H9 (cell line): Measurements from ENCODE around the gene DPF3. TPM values are rescaled to one million over a fixed set of nuclear protein-coding genes. Genes with fewer than 3 reads are reported as not detected.

ENCODE experiments used
- DNase-seq: peaks from one replicate; pipeline ENCODE4 v3.0.0-alpha.2; 2017
- H2AFZ ChIP-seq: one replicate; pipeline ENCODE4 v1.6.1; 2013; ENCODE audit warnings: mild to moderate bottlenecking, low read length, control low read depth, moderate library complexity
- H2AK5ac ChIP-seq: 2 replicates; pipeline ENCODE4 v1.6.1; 2013; ENCODE audit warnings: low read length, control low read depth, mixed read lengths; ENCODE audit not compliant: insufficient read length
- H2BK120ac ChIP-seq: one replicate; pipeline ENCODE4 v1.6.1; 2013; ENCODE audit warnings: low read depth, mild to moderate bottlenecking, low read length, control low read depth, inconsistent platforms; ENCODE audit not compliant: poor library complexity, severe bottlenecking
- H2BK12ac ChIP-seq: 2 replicates; pipeline ENCODE4 v1.6.1; 2013; ENCODE audit warnings: low read length, control low read depth, mixed read lengths, low read depth; ENCODE audit not compliant: insufficient read length
- H2BK15ac ChIP-seq: 2 replicates; pipeline ENCODE4 v1.6.1; 2013; ENCODE audit warnings: low read depth, low read length, control low read depth
- H2BK20ac ChIP-seq: one replicate; pipeline ENCODE4 v1.6.1; 2013; ENCODE audit warnings: low read depth, mild to moderate bottlenecking, low read length, control low read depth, inconsistent platforms; ENCODE audit not compliant: poor library complexity, severe bottlenecking
- H2BK5ac ChIP-seq: 2 replicates; pipeline ENCODE4 v1.6.1; 2013; ENCODE audit warnings: low read length, control low read depth, mixed read lengths; ENCODE audit not compliant: insufficient read length
- H3K14ac ChIP-seq: 2 replicates; pipeline ENCODE4 v1.6.1; 2013; ENCODE audit warnings: low read length, control low read depth; ENCODE audit not compliant: insufficient read depth
- H3K18ac ChIP-seq: 2 replicates; pipeline ENCODE4 v1.6.1; 2013; ENCODE audit warnings: low read depth, mild to moderate bottlenecking, mixed read lengths, low read length, control low read depth; ENCODE audit not compliant: insufficient read length
- H3K23ac ChIP-seq: 2 replicates; pipeline ENCODE4 v1.6.1; 2013; ENCODE audit warnings: low read length, control low read depth, mixed read lengths, low read depth; ENCODE audit not compliant: insufficient read length
- H3K23me2 ChIP-seq: 2 replicates; pipeline ENCODE4 v1.6.1; 2013; ENCODE audit warnings: low read depth, mild to moderate bottlenecking, mixed read lengths, low read length, control low read depth; ENCODE audit not compliant: insufficient read length, poor library complexity, severe bottlenecking
- H3K27ac ChIP-seq: 2 replicates; pipeline ENCODE4 v1.5.1; 2013; ENCODE audit warnings: low read length, control low read depth, mixed read lengths, low read depth; ENCODE audit not compliant: insufficient read length
- H3K27me3 ChIP-seq: 2 replicates; pipeline ENCODE4 v1.6.1; 2013; ENCODE audit warnings: low read length, control low read depth, inconsistent platforms; ENCODE audit not compliant: insufficient read depth
- H3K4ac ChIP-seq: 2 replicates; pipeline ENCODE4 v1.6.1; 2013; ENCODE audit warnings: low read depth, mild to moderate bottlenecking, control low read depth, inconsistent platforms, low read length, moderate library complexity
- H3K4me1 ChIP-seq: 2 replicates; pipeline ENCODE4 v1.6.1; 2013; ENCODE audit warnings: low read length, control low read depth, inconsistent platforms; ENCODE audit not compliant: insufficient read depth
- H3K4me2 ChIP-seq: 2 replicates; pipeline ENCODE4 v1.6.1; 2013; ENCODE audit warnings: low read length, control low read depth, mixed read lengths; ENCODE audit not compliant: insufficient read length, insufficient read depth
- H3K56ac ChIP-seq: 2 replicates; pipeline ENCODE4 v1.6.1; 2013; ENCODE audit warnings: low read depth, mild to moderate bottlenecking, mixed read lengths, low read length, control low read depth; ENCODE audit not compliant: insufficient read length
- H3K79me1 ChIP-seq: 2 replicates; pipeline ENCODE4 v1.6.1; 2013; ENCODE audit warnings: low read depth, mild to moderate bottlenecking, moderate library complexity, low read length, control low read depth, inconsistent platforms; ENCODE audit not compliant: insufficient read depth, poor library complexity, severe bottlenecking
- H3K79me2 ChIP-seq: 2 replicates; pipeline ENCODE4 v1.6.1; 2013; ENCODE audit warnings: low read length, control low read depth, inconsistent platforms; ENCODE audit not compliant: insufficient read depth
- H3K9ac ChIP-seq: 2 replicates; pipeline ENCODE4 v1.6.1; 2013; ENCODE audit warnings: low read length, control low read depth, mixed read lengths; ENCODE audit not compliant: insufficient read length; ENCODE audit errors: extremely low read depth
- H3K9me3 ChIP-seq: one replicate; pipeline ENCODE4 v1.6.1; 2013; ENCODE audit warnings: low read depth, low read length, inconsistent platforms; ENCODE audit not compliant: control insufficient read depth
- H3T11ph ChIP-seq: one replicate; pipeline ENCODE4 v1.6.1; 2013; ENCODE audit warnings: mild to moderate bottlenecking, low read length, control low read depth, inconsistent platforms
- H4K20me1 ChIP-seq: one replicate; pipeline ENCODE4 v1.6.1; 2013; ENCODE audit not compliant: control insufficient read depth, insufficient read length, insufficient read depth
- H4K5ac ChIP-seq: 2 replicates; pipeline ENCODE4 v1.6.1; 2013; ENCODE audit warnings: low read depth, mild to moderate bottlenecking, mixed read lengths, low read length, control low read depth; ENCODE audit not compliant: insufficient read length
- H4K8ac ChIP-seq: replicated peaks from 2 replicates; pipeline ENCODE4 v1.6.1; 2013; ENCODE audit warnings: low read length, control low read depth, mixed read lengths, low read depth; ENCODE audit not compliant: insufficient read length
- H4K91ac ChIP-seq: 2 replicates; pipeline ENCODE4 v1.6.1; 2013; ENCODE audit warnings: low read depth, mild to moderate bottlenecking, moderate library complexity, mixed read lengths, low read length, control low read depth; ENCODE audit not compliant: insufficient read length
- H3K27ac Mint-ChIP-seq, 3 experiments: 2 replicates in 2 of 3; 3 replicates in 1 of 3; pipeline ENCODE4 v1.8.0; 2020 to 2021; ENCODE audit warnings: mixed read lengths in 3 of 3, mild to moderate bottlenecking in 1 of 3, moderate library complexity in 1 of 3
- H3K27me3 Mint-ChIP-seq: 2 replicates; pipeline ENCODE4 v1.8.0; 2021; ENCODE audit warnings: low read depth, mild to moderate bottlenecking, moderate library complexity, mixed read lengths
- H3K36me3 Mint-ChIP-seq, 3 experiments: 2 replicates in 2 of 3; 3 replicates in 1 of 3; pipeline ENCODE4 v1.8.0; 2020 to 2021; ENCODE audit warnings: low read depth in 3 of 3, mixed read lengths in 3 of 3; ENCODE audit not compliant: insufficient read depth in 1 of 3
- H3K4me1 Mint-ChIP-seq, 2 experiments: 2 replicates each; pipeline ENCODE4 v1.8.0; 2020; ENCODE audit warnings: mixed read lengths in 2 of 2
- H3K4me3 Mint-ChIP-seq, 2 experiments: 2 replicates in 1 of 2; 3 replicates in 1 of 2; pipeline ENCODE4 v1.8.0; 2020 to 2021; ENCODE audit warnings: mild to moderate bottlenecking in 2 of 2, mixed read lengths in 2 of 2, moderate library complexity in 1 of 2
- H3K9me3 Mint-ChIP-seq, 2 experiments: 2 replicates in 1 of 2; 3 replicates in 1 of 2; pipeline ENCODE4 v1.8.0; 2020; ENCODE audit warnings: mild to moderate bottlenecking in 2 of 2, mixed read lengths in 2 of 2, moderate library complexity in 1 of 2
- total RNA-seq: library from RNA; stranded (reverse); gene quantifications from 2 replicates; pipeline ENCODE4 v1.2.1, GENCODE V29; 2021
- TF ChIP-seq, protein P1 (sequence below): fragments of 200-600 bp; sonication (generic); conservative IDR thresholded peaks from 3 replicates; pipeline ENCODE4 v1.8.0; 2021; ENCODE audit warnings: antibody characterized with exemption, mild to moderate bottlenecking

DPF3 gene
- total RNA-seq, 1 experiment from 2014 or later, result not detected

DNA sequence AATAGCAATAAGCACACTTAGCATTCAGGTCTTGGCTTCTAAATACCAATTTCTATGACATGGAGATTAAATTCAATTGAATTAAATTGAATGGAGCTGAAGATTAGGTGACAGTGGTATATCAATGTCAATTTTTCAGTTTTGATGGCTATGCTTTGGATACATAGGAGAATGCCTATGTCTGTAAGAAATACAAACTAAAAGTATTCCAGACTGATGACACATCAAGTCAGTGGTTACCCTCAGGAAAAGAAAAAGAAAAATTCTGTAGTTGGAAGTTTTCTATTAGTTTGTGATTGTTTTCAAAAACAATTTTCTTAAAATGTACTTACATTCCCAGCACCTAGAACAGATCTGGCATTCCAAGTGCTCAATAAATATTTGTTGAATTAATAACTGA, 27.5 kb upstream of the DPF3 start:
- H3K27ac ChIP-seq, result no peak overlapping the region
- H3K4me2 ChIP-seq, result no peak overlapping the region

More for the DNA sequence above, 27.5 kb upstream of the DPF3 start:
- Histone ChIP-seq H3K56ac (no peak overlapping the region), H3K4me1 (no peaks in the 10 kb centered on the region), H4K5ac (no peak overlapping the region), H3K9ac (no peak overlapping the region), H3K79me2 (no peaks in the 10 kb centered on the region), H3K4ac (no peak overlapping the region), H2BK5ac (no peak overlapping the region), H2BK15ac (no peak overlapping the region), H3K14ac (no peak overlapping the region), H4K8ac (no peak overlapping the region), H3T11ph (no peak overlapping the region), H4K20me1 (no peaks in the 10 kb centered on the region), H3K18ac (no peak overlapping the region), H3K79me1 (no peaks in the 10 kb centered on the region), H3K27me3 (no peaks in the 10 kb centered on the region), H3K9me3 (no peaks in the 10 kb centered on the region), H2AK5ac (no peak overlapping the region), H3K23me2 (no peaks in the 10 kb centered on the region), H4K91ac (no peak overlapping the region), H2BK120ac (no peak overlapping the region), H2AFZ (no peak overlapping the region), H2BK12ac (no peak overlapping the region), H2BK20ac (no peak overlapping the region), H3K23ac (no peak overlapping the region)
- H3K27ac Mint-ChIP-seq, result no peak overlapping the region
- H3K9me3 Mint-ChIP-seq, result no peaks in the 10 kb centered on the region; a peak in 1 of 5 replicates
- H3K27me3 Mint-ChIP-seq, result peaks cover 35% of the 10 kb centered on the region
- H3K36me3 Mint-ChIP-seq, result no peaks in the 10 kb centered on the region
- TF ChIP-seq, protein P1, sequence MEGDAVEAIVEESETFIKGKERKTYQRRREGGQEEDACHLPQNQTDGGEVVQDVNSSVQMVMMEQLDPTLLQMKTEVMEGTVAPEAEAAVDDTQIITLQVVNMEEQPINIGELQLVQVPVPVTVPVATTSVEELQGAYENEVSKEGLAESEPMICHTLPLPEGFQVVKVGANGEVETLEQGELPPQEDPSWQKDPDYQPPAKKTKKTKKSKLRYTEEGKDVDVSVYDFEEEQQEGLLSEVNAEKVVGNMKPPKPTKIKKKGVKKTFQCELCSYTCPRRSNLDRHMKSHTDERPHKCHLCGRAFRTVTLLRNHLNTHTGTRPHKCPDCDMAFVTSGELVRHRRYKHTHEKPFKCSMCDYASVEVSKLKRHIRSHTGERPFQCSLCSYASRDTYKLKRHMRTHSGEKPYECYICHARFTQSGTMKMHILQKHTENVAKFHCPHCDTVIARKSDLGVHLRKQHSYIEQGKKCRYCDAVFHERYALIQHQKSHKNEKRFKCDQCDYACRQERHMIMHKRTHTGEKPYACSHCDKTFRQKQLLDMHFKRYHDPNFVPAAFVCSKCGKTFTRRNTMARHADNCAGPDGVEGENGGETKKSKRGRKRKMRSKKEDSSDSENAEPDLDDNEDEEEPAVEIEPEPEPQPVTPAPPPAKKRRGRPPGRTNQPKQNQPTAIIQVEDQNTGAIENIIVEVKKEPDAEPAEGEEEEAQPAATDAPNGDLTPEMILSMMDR, result no peak
- no peak for DNase-seq
- peaks cover 7 to 8% of the 10 kb centered on the region in 2 experiments for H3K4me1 Mint-ChIP-seq
- H3K4me3 Mint-ChIP-seq, result no peak overlapping the region
